Fibroblast of the aortic adventitia (primary cell): ENCODE results near the gene ATG2A. TPM values are rescaled to one million over a fixed set of nuclear protein-coding genes. Genes with fewer than 3 reads are reported as not detected.

Source experiments
- DNase-seq: peaks from one replicate; pipeline ENCODE4 v3.0.0-alpha.2; 2010; ENCODE audit warnings: low read depth
- H3K4me3 ChIP-seq: 2 replicates; pipeline ENCODE4 v1.5.1; 2011; ENCODE audit warnings: low read depth, mild to moderate bottlenecking, control low read depth, low read length, moderate library complexity
- CTCF ChIP-seq: IDR thresholded peaks from 2 replicates; pipeline ENCODE4 v1.5.1; 2011; ENCODE audit warnings: mild to moderate bottlenecking, low read length, control low read depth, inconsistent platforms; ENCODE audit not compliant: insufficient read depth
- total RNA-seq: library from RNA; depleted of rRNA; stranded (reverse); fragments of >200 nt; gene quantifications from 2 replicates; pipeline ENCODE4 v1.2.3, GENCODE V29; 2012; ENCODE audit warnings: low replicate concordance

The ATG2A gene
- total RNA-seq, 1 donor = 18.8 TPM

- no peak for TF ChIP-seq CTCF
- DNase-seq = no peak
Measured at GRCh38 chr11:64898076-64898445, 18.9 kb downstream of the ATG2A start.

GRCh38 chr11:64897381-64898075 lies 19.5 kb downstream of the ATG2A start:
- TF ChIP-seq CTCF = no peak
- H3K4me3 ChIP-seq = no peak overlapping the region
- no peak for DNase-seq

More at GRCh38 chr11:64898076-64898445, 18.9 kb downstream of the ATG2A start:
- H3K4me3 ChIP-seq = no peak overlapping the region

DNA sequence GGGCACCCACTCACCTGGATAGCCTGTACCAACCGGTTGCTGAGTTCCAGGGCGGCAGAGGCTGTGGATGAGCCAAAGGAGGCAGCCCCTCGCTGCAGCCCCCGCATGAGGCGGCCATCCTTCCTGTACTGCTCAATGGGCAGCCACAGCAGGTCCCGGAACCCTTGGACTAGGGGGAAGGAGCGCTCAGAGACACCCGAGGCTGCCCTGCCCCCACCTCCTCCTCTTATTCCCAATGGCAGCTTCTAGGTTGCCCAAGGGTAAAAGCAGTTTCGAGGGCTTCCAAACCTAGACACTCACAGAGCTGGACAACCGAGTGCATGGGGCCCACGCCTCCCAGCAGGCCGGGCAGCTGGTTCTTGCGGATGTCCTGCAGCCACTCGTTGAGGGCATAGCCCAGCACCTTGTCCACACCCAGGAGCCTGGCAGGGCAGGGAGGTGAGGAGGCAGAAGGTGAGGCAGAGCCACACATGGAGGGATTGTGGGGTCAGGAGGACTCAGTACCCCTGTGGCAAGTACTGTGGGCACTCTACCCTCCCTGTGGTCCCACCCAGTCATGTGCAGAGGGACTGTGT lies 20.5 kb downstream of the ATG2A start:
- TF ChIP-seq CTCF = no peak
- no peak for DNase-seq
- no peak overlapping the region for H3K4me3 ChIP-seq

DNA sequence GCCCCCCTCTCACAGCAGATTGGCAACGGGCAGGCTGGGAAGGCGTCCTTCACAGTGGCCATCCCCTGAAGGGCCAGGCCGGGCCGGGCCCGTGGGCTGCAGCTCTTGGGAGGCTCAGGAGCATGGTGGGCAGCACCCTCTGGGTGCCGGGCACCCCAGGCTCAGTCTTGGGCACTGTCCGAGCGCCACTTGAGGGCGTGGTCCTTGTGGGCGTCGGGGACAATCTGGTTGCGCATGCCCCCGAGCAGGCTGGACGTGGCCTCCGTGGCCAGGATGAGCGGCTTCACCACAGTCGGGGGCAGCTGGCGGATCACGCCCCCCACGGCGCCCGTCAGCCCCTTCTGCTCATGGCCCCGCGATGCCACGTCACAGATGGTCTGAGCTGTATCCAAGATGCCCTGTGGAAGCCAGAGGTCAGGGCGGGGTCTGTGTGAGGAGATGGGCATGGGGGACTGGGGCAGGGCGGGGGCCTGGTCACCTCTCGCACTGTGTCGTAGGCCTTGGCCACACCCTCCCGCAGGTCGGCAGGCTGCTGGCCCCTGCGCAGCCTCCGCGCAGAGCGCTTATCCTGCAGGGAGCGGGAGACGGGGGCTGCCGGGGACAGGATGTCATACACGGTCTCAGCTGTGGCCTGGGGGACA lies 22.1 kb downstream of the ATG2A start:
- no peak for DNase-seq
- TF ChIP-seq CTCF = no peak
- H3K4me3 ChIP-seq = no peak overlapping the region

DNA sequence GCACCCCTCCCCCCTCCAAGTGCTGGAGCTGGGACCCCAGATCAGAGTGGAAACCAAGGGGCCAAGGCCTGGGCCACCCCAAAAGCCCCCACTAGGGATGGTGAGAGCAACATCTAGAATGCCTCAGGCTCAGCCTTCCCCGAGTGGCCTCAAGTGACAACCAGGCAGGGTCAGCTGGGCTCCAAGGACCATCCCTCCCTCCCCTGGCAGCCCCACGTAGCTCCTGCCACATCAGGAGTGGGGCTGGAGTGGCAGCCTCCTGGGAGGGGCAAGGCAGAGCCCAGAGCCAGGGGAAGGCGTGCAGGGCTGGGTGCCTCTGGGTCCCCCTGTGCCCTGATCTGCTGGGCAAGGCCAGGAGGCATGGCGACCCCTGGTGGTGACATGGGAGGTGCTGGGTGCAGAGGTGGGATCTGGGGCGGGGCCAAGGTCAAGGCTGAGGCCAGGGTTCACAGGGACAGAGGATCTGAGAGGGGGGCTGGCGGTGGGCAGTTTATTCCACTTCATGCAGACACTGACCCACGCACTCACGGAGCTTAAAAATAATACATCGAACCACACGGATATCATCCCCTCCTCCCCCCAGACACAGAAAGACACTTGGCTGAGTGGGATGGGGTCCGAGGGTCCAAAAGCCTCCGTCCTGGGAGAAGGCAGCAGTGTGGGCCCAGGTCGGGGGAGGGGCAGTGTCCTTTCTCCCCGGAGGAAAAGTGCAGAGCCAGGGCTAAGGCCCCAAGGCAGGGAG lies 22.8 kb downstream of the ATG2A start:
- H3K4me3 ChIP-seq = no peak overlapping the region
- peak; percentile 70 for DNase-seq
- TF ChIP-seq CTCF = peak; percentile 87

GRCh38 chr11:64893194-64894069 lies 23.6 kb downstream of the ATG2A start:
- TF ChIP-seq CTCF = no peak
- DNase-seq = no peak
- no peak overlapping the region for H3K4me3 ChIP-seq
